HG03469 (cell line): ENCODE data around the gene PRR5L.

Source experiments
- ATAC-seq: cut with Tn5 transposase; IDR thresholded peaks from one replicate; pipeline ENCODE4 v1.9.1; 2021; ENCODE audit warnings: mild to moderate bottlenecking, moderate library complexity, moderate number of reproducible peaks; ENCODE audit not compliant: unreplicated experiment

The PRR5L gene

GRCh38 chr11:36295926-36296325 lies at the start of gene PRR5L:
TSS of gene PRR5L (plus strand) at chr11:36296288. CDS start at chr11:36401122, 104,834 bp downstream.
- ATAC-seq = no peak

DNA sequence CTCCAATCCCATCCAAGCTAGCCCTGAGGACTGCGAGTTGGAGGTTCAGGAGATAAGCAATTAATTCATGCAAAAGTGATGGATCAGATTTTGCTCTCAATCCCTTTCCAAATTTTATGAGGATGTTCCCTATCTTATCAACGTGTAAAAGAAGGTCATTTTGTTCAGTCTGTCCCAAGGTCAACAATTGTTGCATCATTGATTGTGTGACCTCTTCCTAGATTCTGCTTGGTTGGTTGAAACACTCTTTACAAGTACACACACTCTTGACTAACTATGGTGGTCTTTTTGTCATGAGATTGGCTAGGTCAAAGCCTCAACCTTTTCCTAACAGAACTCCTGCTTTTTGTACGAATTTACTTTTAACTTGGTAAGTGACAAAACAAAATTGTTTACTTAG lies 48.6 kb upstream of the PRR5L start:
- ATAC-seq = no peak

DNA sequence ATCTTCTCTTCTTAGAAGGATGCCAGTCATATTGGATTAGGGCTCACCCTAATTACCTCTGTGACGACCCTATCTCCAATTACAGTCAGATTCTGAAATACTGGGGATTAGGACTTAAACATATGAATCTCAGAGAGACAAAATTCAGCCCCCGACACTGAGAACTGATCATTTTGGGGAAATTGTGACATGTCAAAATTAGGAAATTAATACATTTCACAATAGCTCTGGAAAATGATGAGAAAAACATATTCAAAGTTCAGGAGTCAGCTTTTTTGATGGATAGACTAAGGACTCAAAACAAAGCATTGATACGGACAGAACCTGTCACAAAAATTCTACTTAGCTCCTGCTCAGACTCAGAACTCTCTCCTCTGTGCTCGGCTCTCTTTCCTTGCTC lies 47.7 kb upstream of the PRR5L start:
- ATAC-seq = no peak

DNA sequence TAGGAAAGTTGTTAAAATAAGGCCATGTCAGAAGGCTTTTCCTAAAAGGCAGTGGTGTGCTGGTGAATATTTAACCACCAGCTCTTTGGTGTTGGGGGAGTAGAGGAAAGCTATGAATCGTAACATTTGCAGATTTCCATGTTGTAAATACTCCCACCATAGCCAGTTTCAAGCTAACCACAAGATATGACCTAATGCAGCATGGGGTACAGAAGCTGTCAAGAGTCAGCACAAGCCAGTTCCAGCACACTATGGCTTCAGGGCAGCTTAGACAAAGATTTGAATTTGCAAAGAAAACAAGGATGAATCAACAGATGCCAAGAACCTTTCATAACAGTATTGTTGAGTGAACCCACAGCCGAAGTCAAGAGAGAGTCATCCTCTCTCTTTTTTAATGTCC lies 46.8 kb upstream of the PRR5L start:
- ATAC-seq = no peak

- ATAC-seq = no peak
Measured at GRCh38 chr11:36251823-36252222, 44.3 kb upstream of the PRR5L start.

GRCh38 chr11:36253238-36253637 lies 42.9 kb upstream of the PRR5L start:
- ATAC-seq = no peak

DNA sequence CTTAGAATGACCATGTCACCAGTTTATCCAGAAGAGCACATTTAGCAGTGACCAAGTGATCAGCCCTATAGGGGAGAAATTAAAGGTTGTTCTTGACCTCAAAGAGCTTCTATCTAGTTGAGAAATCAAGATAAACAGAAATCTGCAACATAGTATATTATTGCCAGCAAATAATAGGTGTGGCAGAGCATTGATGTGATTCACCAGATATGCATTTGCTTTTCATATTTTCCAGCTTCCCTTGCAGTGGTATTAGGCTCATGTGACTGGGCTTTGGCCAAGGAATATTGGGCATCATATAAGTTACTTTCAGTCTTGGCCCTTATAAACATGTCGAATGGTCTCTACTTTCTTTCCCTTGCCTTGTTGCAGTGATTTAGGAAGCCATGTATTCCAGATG lies 41.4 kb upstream of the PRR5L start:
- no peak for ATAC-seq

- ATAC-seq = no peak
Measured at GRCh38 chr11:36257351-36257750, 38.7 kb upstream of the PRR5L start.

GRCh38 chr11:36258730-36259360 lies 37.2 kb upstream of the PRR5L start:
- ATAC-seq = no peak

GRCh38 chr11:36261094-36261493 lies 35.0 kb upstream of the PRR5L start:
- ATAC-seq = no peak

GRCh38 chr11:36264011-36264972 lies 31.8 kb upstream of the PRR5L start:
- ATAC-seq = no peak

- ATAC-seq = no peak
Measured at GRCh38 chr11:36264973-36265344, 31.1 kb upstream of the PRR5L start.

GRCh38 chr11:36265793-36266628 lies 30.1 kb upstream of the PRR5L start:
- ATAC-seq = peak; percentile 54

GRCh38 chr11:36266767-36267166 lies 29.3 kb upstream of the PRR5L start:
- ATAC-seq = no peak

DNA sequence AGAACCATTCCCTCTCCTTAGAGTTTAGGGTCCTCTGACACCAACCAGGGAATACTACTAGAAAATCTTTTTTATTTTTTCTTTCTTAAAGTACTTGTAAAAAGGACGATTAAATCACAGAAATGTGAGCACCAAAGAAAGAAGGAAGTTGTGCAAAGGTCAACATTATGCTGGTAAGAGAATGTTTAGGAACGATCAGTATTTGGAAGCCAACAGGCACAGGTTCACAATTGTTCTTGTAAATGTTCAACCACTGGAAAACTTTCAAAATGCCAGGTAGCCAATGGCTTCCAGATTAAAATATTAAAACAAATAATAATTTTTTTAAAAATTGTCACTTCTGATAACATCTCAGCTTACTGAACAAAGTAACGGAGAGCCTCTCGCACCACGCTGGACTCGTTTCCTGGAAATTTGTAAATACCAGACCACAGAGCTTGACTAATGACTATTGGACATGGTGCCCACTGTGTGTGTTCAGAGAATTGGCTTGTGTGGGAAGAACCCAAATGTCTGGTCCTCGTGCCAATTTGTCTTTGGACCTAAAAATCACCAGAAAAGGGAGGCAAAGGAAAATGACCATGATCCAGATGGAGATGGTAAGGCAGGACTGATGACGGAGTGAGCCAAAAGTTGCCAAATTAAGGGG lies 27.6 kb upstream of the PRR5L start:
- no peak for ATAC-seq

DNA sequence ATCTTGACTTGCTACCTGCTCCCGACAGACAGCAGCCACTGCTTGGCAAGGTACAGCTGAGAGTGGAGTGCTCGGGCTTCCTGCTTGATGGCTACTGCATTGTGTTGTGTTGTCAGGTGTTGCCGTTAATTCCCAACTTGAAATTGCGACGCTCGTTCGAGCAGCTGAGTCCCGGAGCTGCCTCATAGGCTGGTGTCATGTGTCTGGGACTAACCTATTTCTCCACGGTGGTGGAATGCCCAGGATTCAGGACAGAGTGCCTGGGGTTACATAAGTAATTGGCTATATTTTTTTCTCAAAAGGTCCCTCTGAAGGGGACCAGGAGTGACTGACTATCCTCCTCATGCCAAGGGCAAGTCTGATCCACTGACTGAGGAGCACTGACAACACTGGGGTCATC lies 25.4 kb upstream of the PRR5L start:
- no peak for ATAC-seq

GRCh38 chr11:36271794-36272407 lies 24.2 kb upstream of the PRR5L start:
- ATAC-seq = no peak

- no peak for ATAC-seq
Measured at GRCh38 chr11:36273110-36273509, 23.0 kb upstream of the PRR5L start.

DNA sequence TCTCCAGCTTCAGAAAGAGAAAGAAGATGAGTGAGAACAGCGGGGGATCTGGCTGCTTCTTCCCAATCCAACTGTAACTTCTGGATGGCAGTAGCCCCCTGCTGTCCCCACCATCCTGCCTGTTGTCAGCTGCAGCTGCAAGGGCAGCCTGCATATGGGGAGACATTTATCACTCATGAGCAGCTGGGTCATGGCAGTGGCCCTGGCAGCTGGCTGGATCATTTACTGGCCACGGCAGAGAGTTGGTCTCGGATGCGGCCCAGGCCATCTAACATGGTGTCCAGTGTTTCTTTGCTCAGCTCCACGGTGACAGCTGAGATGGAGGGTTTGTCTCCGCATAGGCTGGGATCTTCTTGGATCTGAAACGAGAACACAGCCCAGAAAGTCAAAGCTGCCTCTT lies 21.7 kb upstream of the PRR5L start:
- ATAC-seq = no peak

- no peak for ATAC-seq
Measured at GRCh38 chr11:36278531-36279282, 17.4 kb upstream of the PRR5L start.
